K562 (cell line): ENCODE measurements around the gene SLC25A2. TPM values are rescaled to one million over a fixed set of nuclear protein-coding genes. Genes with fewer than 3 reads are reported as not detected.

Experiments used
- ATAC-seq: fragments of 200-7000 bp; cut with Tn5 transposase; 3 replicates; pipeline ENCODE4 v1.9.1; 2020; ENCODE audit warnings: moderate library complexity
- Bru-seq: library from RNA; stranded (reverse); fragments of 400-500 nt; gene quantifications from one replicate; lab custom pipeline; 2021; lab: Mats Ljungman, UMichigan
- BruChase-seq, 2 experiments: library from RNA; stranded (reverse); fragments of 400-500 nt; gene quantifications; one replicate each; lab custom pipeline; 2021; lab: Mats Ljungman, UMichigan
- BruUV-seq: library from RNA; stranded (reverse); fragments of 400-500 nt; replicated peaks from 2 replicates; lab custom pipeline; 2021; lab: Mats Ljungman, UMichigan
- CTCF ChIA-PET: fragments of 300-600 bp; formaldehyde crosslinking; extraction: SDS; loops from one replicate; lab custom pipeline; 2021; ENCODE audit warnings: low intra/inter-chr PET ratio; lab: Yijun Ruan, JAX
- POLR2A ChIA-PET: fragments of 300-600, 350-650 bp; sonication (Branson Sonifier 250); formaldehyde crosslinking; extraction: SDS; loops from one replicate; lab custom pipeline; 2021; ENCODE audit warnings: antibody characterized with exemption, inconsistent platforms; lab: Yijun Ruan, JAX
- DNase-seq, 4 experiments: peaks; one replicate each; pipeline versions ENCODE4 v3.0.0 to v3.0.0-alpha.2; 2011 to 2018; ENCODE audit warnings: low spot score in 3 of 4, mixed read lengths in 3 of 4; ENCODE audit errors: extremely low read depth in 1 of 4
- FAIRE-seq: peaks from 2 replicates; lab custom pipeline; 2011; peaks lifted over from hg19 to GRCh38; lab: Jason Lieb, UNC
- H2AFZ ChIP-seq: 2 replicates; pipeline ENCODE4 v1.6.0; 2011; ENCODE audit warnings: low read depth, low read length, control low read depth, inconsistent platforms
- H3K27ac ChIP-seq: fragments of 200-600 bp; 3 replicates; pipeline ENCODE4 v1.8.0; 2011; ENCODE audit warnings: low read depth, mild to moderate bottlenecking, control low read depth, inconsistent platforms, low read length, moderate library complexity, mixed read lengths; ENCODE audit errors: extremely low read depth
- H3K27me3 ChIP-seq, 2 experiments: fragments of 300-600 bp in 1 of 2; 2 replicates in 1 of 2; 3 replicates in 1 of 2; pipeline versions ENCODE4 v1.6.0 to v1.8.0; 2011; ENCODE audit warnings: inconsistent platforms in 2 of 2, low read length in 2 of 2, mild to moderate bottlenecking in 1 of 2, mixed read lengths in 1 of 2, moderate library complexity in 1 of 2; ENCODE audit not compliant: control insufficient read depth in 2 of 2, insufficient read depth in 2 of 2
- H3K36me3 ChIP-seq: fragments of 300-600 bp; 3 replicates; pipeline ENCODE4 v1.8.0; 2011; ENCODE audit warnings: mild to moderate bottlenecking, low read length, inconsistent platforms; ENCODE audit not compliant: control insufficient read depth, insufficient read depth
- H3K4me1 ChIP-seq, 2 experiments: fragments of 200-600 bp in 1 of 2; replicated peaks in 1 of 2; 2 replicates in 1 of 2; 3 replicates in 1 of 2; pipeline versions ENCODE4 v1.5.1 to v1.8.0; 2011; ENCODE audit warnings: inconsistent platforms in 2 of 2, low read length in 2 of 2, mild to moderate bottlenecking in 1 of 2, mixed read lengths in 1 of 2, moderate library complexity in 1 of 2; ENCODE audit not compliant: control insufficient read depth in 2 of 2, insufficient read depth in 2 of 2
- H3K4me2 ChIP-seq: 2 replicates; pipeline ENCODE4 v1.6.1; 2011; ENCODE audit warnings: low read length, control low read depth, inconsistent platforms, mixed read lengths; ENCODE audit not compliant: insufficient read depth
- H3K4me3 ChIP-seq: fragments of 200-600 bp; sonication (generic), shearing (Covaris generic); 2 replicates; pipeline ENCODE4 v1.5.1; 2016; ENCODE audit warnings: control low read depth, inconsistent platforms
- H3K79me2 ChIP-seq: fragments of 200-600 bp; 3 replicates; pipeline ENCODE4 v1.8.0; 2011; ENCODE audit warnings: low read length, inconsistent platforms; ENCODE audit not compliant: control insufficient read depth, insufficient read depth
- H3K9ac ChIP-seq, 2 experiments: 2 replicates each; pipeline versions ENCODE4 v1.6.0 to v1.6.1; 2011; ENCODE audit warnings: low read depth in 2 of 2, low read length in 2 of 2, control low read depth in 1 of 2, inconsistent platforms in 1 of 2, mild to moderate bottlenecking in 1 of 2, mixed read lengths in 1 of 2; ENCODE audit not compliant: insufficient read depth in 1 of 2
- H3K9me1 ChIP-seq: one replicate; pipeline ENCODE4 v1.6.0; 2011; ENCODE audit warnings: inconsistent platforms, mild to moderate bottlenecking, low read length, moderate library complexity; ENCODE audit not compliant: control insufficient read depth, insufficient read depth
- H3K9me3 ChIP-seq: replicated peaks from 2 replicates; pipeline ENCODE4 v1.5.1; 2011; ENCODE audit warnings: low read depth, low read length, inconsistent platforms; ENCODE audit not compliant: control insufficient read depth, insufficient read depth
- H4K20me1 ChIP-seq: replicated peaks from 2 replicates; pipeline ENCODE4 v1.6.1; 2011; ENCODE audit warnings: low read length, inconsistent platforms, mixed read lengths; ENCODE audit not compliant: control insufficient read depth, insufficient read depth
- EZH2 ChIP-seq: IDR thresholded peaks from 2 replicates; pipeline ENCODE4 v1.6.1; 2012; ENCODE audit warnings: low read depth, mild to moderate bottlenecking, inconsistent platforms, low read length, borderline replicate concordance
- HOMEZ ChIP-seq: fragments of 250-450 bp; sonication (Bioruptor Pico); IDR thresholded peaks from 2 replicates; pipeline ENCODE4 v1.4.0; 2020; ENCODE audit warnings: mild to moderate bottlenecking, moderate library complexity
- HSF4 ChIP-seq: fragments of 250-450 bp; sonication (Bioruptor Pico); IDR thresholded peaks from 2 replicates; pipeline ENCODE4 v2.1.2; 2022; ENCODE audit warnings: mild to moderate bottlenecking, moderate library complexity, borderline replicate concordance
- NFXL1 ChIP-seq: fragments of 450-650 bp; formaldehyde crosslinking; IDR thresholded peaks from 2 replicates; pipeline ENCODE4 v1.4.0; 2021; ENCODE audit warnings: mild to moderate bottlenecking
- POLR3A ChIP-seq: IDR thresholded peaks from 2 replicates; pipeline ENCODE4 v1.6.1; 2011; ENCODE audit warnings: borderline replicate concordance, mild to moderate bottlenecking, moderate library complexity; ENCODE audit not compliant: insufficient read length, insufficient read depth; ENCODE audit errors: extremely low read depth
- U2AF1 ChIP-seq: fragments of 200-400 bp; formaldehyde crosslinking; optimal IDR thresholded peaks from 2 replicates; pipeline ENCODE3; 2017; ENCODE audit warnings: mild to moderate bottlenecking, low read depth, low read length, moderate library complexity
- U2AF2 ChIP-seq: fragments of 200-400 bp; formaldehyde crosslinking; optimal IDR thresholded peaks from 2 replicates; pipeline ENCODE3; 2017; ENCODE audit warnings: low read depth, mild to moderate bottlenecking, low read length
- VEZF1 ChIP-seq: fragments of 200-800 bp; sonication (Bioruptor generic); IDR thresholded peaks from 2 replicates; pipeline ENCODE4 v1.6.1; 2017; ENCODE audit warnings: missing genetic modification characterization, missing compliant biosample characterization
- ZKSCAN8 ChIP-seq: fragments of 200-800 bp; sonication (Bioruptor generic); IDR thresholded peaks from 2 replicates; pipeline ENCODE4 v1.6.1; 2016; ENCODE audit warnings: missing genetic modification characterization, missing compliant biosample characterization
- ZNF780A ChIP-seq: fragments of 250-450 bp; sonication (Bioruptor Pico); IDR thresholded peaks from 2 replicates; pipeline ENCODE4 v1.5.0; 2021; ENCODE audit warnings: mild to moderate bottlenecking
- WGBS: fragments of 100-300 bp; shearing (Covaris generic); methylation state at CpG from one replicate; pipeline ENCODE4 v1.1.6; 2016; ENCODE audit warnings: low coverage, mixed read lengths; ENCODE audit not compliant: insufficient coverage; ENCODE audit errors: missing lambda C conversion rate; 5-methylcytosine and 5-hydroxymethylcytosine counted together
- in situ Hi-C: fragments of 300-500 bp; cut with MboI; formaldehyde crosslinking; loops from 4 replicates; pipeline ENCODE4 v1.15.0; 2018; ENCODE audit warnings: inconsistent platforms, mixed read lengths
- intact Hi-C: fragments of 100-400 bp; cut with micrococcal nuclease; formaldehyde crosslinking; loops from 2 replicates; pipeline ENCODE4 v1.14.2; 2022
- long read RNA-seq, 3 experiments: library from polyadenylated mRNA in 2 of 3; library from RNA in 1 of 3; unstranded in 2 of 3; stranded (forward) in 1 of 3; transcript quantifications; one replicate each; pipeline ENCODE4 v2.0.0, GENCODE V29; 2019 to 2022
- polyA minus RNA-seq, 3 experiments: library from RNA; depleted of rRNA, polyadenylated mRNA; stranded (reverse); fragments of >200 nt; gene quantifications; 2 replicates each; pipeline ENCODE4 v1.2.3, GENCODE V29; 2011
- polyA plus RNA-seq, 8 experiments: library from polyadenylated mRNA; depleted of rRNA in 4 of 8; stranded (reverse) in 5 of 8; unstranded in 3 of 8; fragments of >200 nt; fragmentation: Nextera tagmentation in 2 of 8; fragmentation: Illumina TruSeq in 1 of 8; extraction: Ambion mirVana in 2 of 8; extraction: Trizol in 1 of 8; gene quantifications; 2 replicates each; pipeline versions ENCODE4 v1.2.1 to v1.2.3, GENCODE V29; 2011 to 2014; ENCODE audit warnings: inconsistent platforms in 1 of 8, missing spikeins in 1 of 8
- total RNA-seq, 7 experiments: library from RNA; depleted of rRNA in 6 of 7; stranded (reverse); fragments of >200 nt in 6 of 7; fragmentation: Illumina TruSeq in 2 of 7; extraction: Trizol in 2 of 7; gene quantifications; 2 replicates each; pipeline versions ENCODE4 v1.2.1 to v1.2.3, GENCODE V29; 2011 to 2021; ENCODE audit warnings: low replicate concordance in 1 of 7

Gene SLC25A2
- 0.90 and 1.2 TPM in 2 replicates for total RNA-seq (2011; cell fraction: chromatin; rRNA removed; ENCODE audit: low replicate concordance)
- total RNA-seq (2011; cell fraction: nucleolus; rRNA removed): 0.67 TPM in 1 of 2 replicates, not detected in the other
- 0.51 TPM in 1 of 2 replicates, not detected in the other for total RNA-seq (2011; cell fraction: nucleoplasm; rRNA removed)
- total RNA-seq (2014; rRNA removed): 0.09 TPM in 1 of 2 replicates, not detected in the other
- 0.11 TPM in 1 of 2 replicates, not detected in the other for total RNA-seq (2014; rRNA removed; fragmentation: Illumina TruSeq; extraction: Trizol)
- 0.11 and 0.15 TPM in 2 replicates for total RNA-seq (2015; rRNA removed; fragmentation: Illumina TruSeq; extraction: Trizol)
- total RNA-seq (2021): 0.34 TPM in 1 of 2 replicates, not detected in the other
- not detected in 2 replicates for polyA plus RNA-seq (2011; rRNA removed)
- polyA plus RNA-seq (2011; cell fraction: cytosol; rRNA removed): not detected in 2 replicates
- polyA plus RNA-seq (2011; cell fraction: nucleus; rRNA removed): 0.23 TPM in 1 of 2 replicates, not detected in the other
- 0.07 TPM in 1 of 2 replicates, not detected in the other for polyA plus RNA-seq (2012)
- polyA plus RNA-seq (2014; fragmentation: Illumina TruSeq; extraction: Trizol): not detected in 2 replicates
- polyA plus RNA-seq (2014; fragmentation: Nextera tagmentation; extraction: Ambion mirVana): not detected
- not detected in 2 replicates for polyA plus RNA-seq (2014; rRNA removed)
- polyA minus RNA-seq (2011; rRNA and poly(A)+ RNA removed): 0.12 and 0.14 TPM in 2 replicates
- not detected in 2 replicates for polyA minus RNA-seq (2011; cell fraction: cytosol; rRNA and poly(A)+ RNA removed)
- polyA minus RNA-seq (2011; cell fraction: nucleus; rRNA and poly(A)+ RNA removed): 0.27 TPM in 1 of 2 replicates, not detected in the other
- Bru-seq, nascent RNA: percentile 61 among the genes with signal in this experiment
- percentile 60 among the genes with signal in this experiment for BruChase-seq, experiment 1, labeled RNA remaining after a 2-hour chase
- BruChase-seq, experiment 2, labeled RNA remaining after a 6-hour chase: percentile 63 among the genes with signal in this experiment
- long read RNA-seq, experiment 1: 0 reads
- long read RNA-seq, experiment 2: 0 reads
- long read RNA-seq, experiment 3: 0 reads

- Histone ChIP-seq H3K9me3 (peaks cover 2% of the 10 kb centered on the region; the same call in 1 of the 2 replicates), H3K9me1 (no peaks in the 10 kb centered on the region), H3K27me3 (no peaks in the 10 kb centered on the region), H3K36me3 (no peaks in the 10 kb centered on the region), H3K9ac (no peak within 1 kb of the TSS), H2AFZ (no peak within 1 kb of the TSS), H3K27ac (no peak within 1 kb of the TSS), H3K79me2 (no peaks in the 10 kb centered on the region), H3K4me1 (no peaks in the 10 kb centered on the region; a peak in 1 of 5 replicates), H4K20me1 (no peaks in the 10 kb centered on the region), H3K4me3 (no peak within 1 kb of the TSS), H3K4me2 (no peak within 1 kb of the TSS)
- no TSS peak for BruUV-seq
- ChIA-PET CTCF (no interaction called here), POLR2A (interaction anchor here (0.5 kb wide), 1 partner anchor 749 kb away, joined by 3 read pairs; no protein-coding TSS in a partner anchor)
- no peak for TF ChIP-seq NFXL1 (CRISPR knock-in tag)
- no peak for TF ChIP-seq U2AF2
- TF ChIP-seq U2AF1: no peak
- TF ChIP-seq HOMEZ (CRISPR knock-in tag): no peak
- no peak for TF ChIP-seq EZH2
- no peak for TF ChIP-seq ZNF780A (CRISPR knock-in tag)
- no peak for TF ChIP-seq HSF4 (CRISPR knock-in tag)
- TF ChIP-seq VEZF1 (CRISPR knock-in tag): no peak
- TF ChIP-seq POLR3A: no peak
- TF ChIP-seq ZKSCAN8: no peak
- WGBS: 60% methylated on average over 5 of the region's 36 CpGs
- in situ Hi-C loops: no loop called here
- intact Hi-C loops: no loop called here
- DNase-seq: no peak
- FAIRE-seq: no peak
- no peak for ATAC-seq
Measured at GRCh38 chr5:141303756-141304155, at the start of gene SLC25A2. Gene SLC25A2, minus strand, starts transcription at chr5:141304049. Its CDS starts 184 bp downstream, at chr5:141303865.
